HFFc6 (cell line): ENCODE data around the gene KRR1. TPM values are rescaled to one million over a fixed set of nuclear protein-coding genes. Genes with fewer than 3 reads are reported as not detected.

Source experiments
- DNase-seq: peaks from one replicate; pipeline ENCODE4 v3.0.0-alpha.2; 2018
- H3K27ac Mint-ChIP-seq: 2 replicates; pipeline ENCODE4 v1.8.0; 2020; ENCODE audit warnings: mild to moderate bottlenecking, mixed read lengths
- H3K27me3 Mint-ChIP-seq: 2 replicates; pipeline ENCODE4 v1.8.0; 2021; ENCODE audit warnings: mild to moderate bottlenecking, moderate library complexity, mixed read lengths; ENCODE audit not compliant: insufficient read depth
- H3K36me3 Mint-ChIP-seq: 2 replicates; pipeline ENCODE4 v1.8.0; 2021; ENCODE audit warnings: low read depth, mixed read lengths
- H3K4me1 Mint-ChIP-seq: 2 replicates; pipeline ENCODE4 v1.8.0; 2020; ENCODE audit warnings: low read depth, mixed read lengths
- H3K4me3 Mint-ChIP-seq: 2 replicates; pipeline ENCODE4 v1.8.0; 2020; ENCODE audit warnings: mild to moderate bottlenecking, moderate library complexity, mixed read lengths
- H3K9me3 Mint-ChIP-seq: 2 replicates; pipeline ENCODE4 v1.8.0; 2020; ENCODE audit warnings: mild to moderate bottlenecking, mixed read lengths
- CTCF ChIP-seq: fragments of 200-600 bp; sonication (generic); IDR thresholded peaks from 2 replicates; pipeline ENCODE4 v1.5.0; 2021; ENCODE audit warnings: antibody characterized with exemption, mild to moderate bottlenecking
- total RNA-seq, 6 experiments: library from RNA; stranded (reverse); fragmentation: NEBNext Ultra II Directional; extraction: Animal tissue kit (Norgen Biotek cat#: 25700); gene quantifications; 2 replicates in 1 of 6; 3 replicates in 5 of 6; pipeline ENCODE4 v1.2.3, GENCODE V29; 2021

Gene KRR1
- total RNA-seq, 6 experiments from 2014 or later = 52.4 to 64.4 (median 61.8) TPM

- no peak for TF ChIP-seq CTCF
- Mint-ChIP-seq H3K27me3 (no peaks in the 10 kb centered on the region), H3K27ac (no peak overlapping the region), H3K4me1 (peaks cover 51% of the 10 kb centered on the region), H3K4me3 (no peak overlapping the region), H3K36me3 (peaks cover 17% of the 10 kb centered on the region), H3K9me3 (no peaks in the 10 kb centered on the region)
- no peak for DNase-seq
Measured at GRCh38 chr12:75507086-75507485, 4.3 kb downstream of the KRR1 start.

GRCh38 chr12:75505706-75506312 is 5.6 kb downstream of the KRR1 start:
- Mint-ChIP-seq H3K27ac (peak overlapping the region; percentile 53; the same call in 1 of the 2 replicates), H3K36me3 (peaks cover 7% of the 10 kb centered on the region), H3K4me1 (peaks cover 44% of the 10 kb centered on the region), H3K9me3 (no peaks in the 10 kb centered on the region), H3K27me3 (no peaks in the 10 kb centered on the region), H3K4me3 (no peak overlapping the region)
- DNase-seq = peak; percentile 36
- peak; percentile 88 for TF ChIP-seq CTCF

GRCh38 chr12:75503866-75504265 is 7.5 kb downstream of the KRR1 start:
- H3K27ac Mint-ChIP-seq = peak overlapping the region; percentile 14; the same call in 1 of the 2 replicates
- peaks cover 7% of the 10 kb centered on the region for H3K36me3 Mint-ChIP-seq
- no peak for TF ChIP-seq CTCF
- DNase-seq = no peak
- no peaks in the 10 kb centered on the region for H3K27me3 Mint-ChIP-seq
- H3K4me1 Mint-ChIP-seq = peaks cover 26% of the 10 kb centered on the region
- H3K9me3 Mint-ChIP-seq = no peaks in the 10 kb centered on the region
- no peak overlapping the region for H3K4me3 Mint-ChIP-seq

GRCh38 chr12:75503459-75503858 is 8.0 kb downstream of the KRR1 start:
- DNase-seq = no peak
- Mint-ChIP-seq H3K27ac (peak overlapping the region; percentile 14; the same call in 1 of the 2 replicates), H3K4me3 (no peak overlapping the region), H3K4me1 (peaks cover 22% of the 10 kb centered on the region), H3K27me3 (no peaks in the 10 kb centered on the region), H3K36me3 (peaks cover 7% of the 10 kb centered on the region), H3K9me3 (no peaks in the 10 kb centered on the region)
- TF ChIP-seq CTCF = no peak

- H3K27me3 Mint-ChIP-seq = no peaks in the 10 kb centered on the region
- H3K36me3 Mint-ChIP-seq = peaks cover 34% of the 10 kb centered on the region
- no peak for TF ChIP-seq CTCF
- no peak for DNase-seq
- H3K27ac Mint-ChIP-seq = no peak overlapping the region
- H3K9me3 Mint-ChIP-seq = no peaks in the 10 kb centered on the region
- H3K4me1 Mint-ChIP-seq = peaks cover 68% of the 10 kb centered on the region
- no peak overlapping the region for H3K4me3 Mint-ChIP-seq
Measured at GRCh38 chr12:75491169-75491568, 20.2 kb downstream of the KRR1 start.
